Ishikawa (cell line): ENCODE measurements around the gene SMCHD1.

Source experiments
- CEBPB ChIP-seq: IDR thresholded peaks from 2 replicates; pipeline ENCODE4 v1.6.1; 2012
- CREB1 ChIP-seq: IDR thresholded peaks from 2 replicates; pipeline ENCODE4 v1.6.1; 2012; ENCODE audit warnings: low read depth
- EGR1 ChIP-seq: IDR thresholded peaks from 2 replicates; pipeline ENCODE4 v1.6.1; 2012
- EP300 ChIP-seq: IDR thresholded peaks from 2 replicates; pipeline ENCODE4 v1.6.1; 2012; ENCODE audit warnings: borderline replicate concordance
- FOXM1 ChIP-seq: IDR thresholded peaks from 2 replicates; pipeline ENCODE4 v1.6.1; 2012; ENCODE audit warnings: low read depth, borderline replicate concordance
- NFIC ChIP-seq: IDR thresholded peaks from 2 replicates; pipeline ENCODE4 v1.6.1; 2012
- RAD21 ChIP-seq: IDR thresholded peaks from 2 replicates; pipeline ENCODE4 v1.6.1; 2012; ENCODE audit warnings: low read depth
- TAF1 ChIP-seq: IDR thresholded peaks from 2 replicates; pipeline ENCODE4 v1.6.1; 2012; ENCODE audit warnings: low read depth, mild to moderate bottlenecking
- TCF12 ChIP-seq: IDR thresholded peaks from 2 replicates; pipeline ENCODE4 v1.6.1; 2012; ENCODE audit warnings: low read depth
- TEAD4 ChIP-seq: IDR thresholded peaks from 2 replicates; pipeline ENCODE4 v1.6.1; 2012
- YY1 ChIP-seq: IDR thresholded peaks from 2 replicates; pipeline ENCODE4 v1.6.1; 2012; ENCODE audit warnings: low read depth
- ZBTB7A ChIP-seq: IDR thresholded peaks from 2 replicates; pipeline ENCODE4 v1.6.1; 2012; ENCODE audit warnings: low read depth
- TF ChIP-seq, protein P1 (sequence below): IDR thresholded peaks from 2 replicates; pipeline ENCODE4 v1.6.1; 2012; ENCODE audit warnings: low read depth, mild to moderate bottlenecking
- TF ChIP-seq, protein P2 (sequence below): IDR thresholded peaks from 2 replicates; pipeline ENCODE4 v1.6.1; 2012
- TF ChIP-seq, protein P3 (sequence below): IDR thresholded peaks from 2 replicates; pipeline ENCODE4 v1.6.1; 2012

SMCHD1 gene

DNA sequence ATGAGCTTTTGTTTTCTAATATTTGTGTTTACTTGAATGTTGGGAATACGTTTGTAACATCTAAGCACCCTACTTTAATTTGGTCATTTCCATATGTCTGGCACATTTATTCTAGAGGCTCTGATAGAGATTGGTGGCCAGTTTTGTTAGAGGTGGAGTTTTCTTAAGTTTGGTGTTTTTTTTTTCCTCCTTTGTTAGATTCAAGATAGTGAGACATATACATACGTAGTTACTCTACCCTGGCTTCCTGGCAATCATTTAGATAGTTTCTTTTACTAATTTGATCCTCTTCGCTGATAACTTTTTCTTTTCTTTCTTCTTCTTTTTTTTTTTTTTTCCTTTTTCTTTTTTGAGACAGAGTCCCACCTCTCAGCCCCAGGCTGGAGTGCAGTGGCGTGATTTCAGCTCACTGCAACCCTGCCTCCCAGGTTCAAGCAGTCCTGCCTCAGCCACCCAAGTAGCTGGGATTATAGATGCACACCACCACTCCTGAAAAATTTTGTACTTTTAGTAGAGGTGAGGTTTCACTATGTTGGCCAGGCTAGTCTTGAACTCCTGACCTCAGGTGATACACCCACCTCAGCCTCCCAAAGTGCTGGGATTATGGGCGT lies 26.6 kb downstream of the SMCHD1 start:
- no peak for TF ChIP-seq TCF12
- no peak for TF ChIP-seq TAF1
- no peak for TF ChIP-seq ZBTB7A
- TF ChIP-seq TEAD4: no peak

DNA sequence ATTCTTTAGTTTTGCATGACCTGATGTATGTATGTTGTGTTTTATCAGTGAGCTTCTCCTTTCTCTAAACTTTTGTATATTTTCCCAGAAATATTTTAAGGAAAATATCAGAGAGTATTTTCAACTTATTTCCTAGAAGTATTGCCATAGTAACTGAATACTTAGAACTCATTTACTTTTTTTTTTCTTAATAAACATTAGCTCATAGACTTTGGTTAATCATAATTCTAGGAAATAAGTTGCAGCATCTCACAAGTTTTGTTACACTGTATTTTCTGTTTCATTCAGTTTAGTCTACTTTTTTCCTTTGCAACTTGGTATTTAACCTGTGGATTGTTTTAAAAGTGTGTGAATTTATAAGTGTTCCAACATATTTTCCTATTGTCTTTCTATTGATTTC lies 27.5 kb downstream of the SMCHD1 start:
- TF ChIP-seq TEAD4: no peak
- no peak for TF ChIP-seq TCF12
- TF ChIP-seq RAD21: no peak
- TF ChIP-seq CEBPB: no peak
- no peak for TF ChIP-seq EP300
- TF ChIP-seq YY1: no peak
- no peak for TF ChIP-seq NFIC
- TF ChIP-seq, protein P1, sequence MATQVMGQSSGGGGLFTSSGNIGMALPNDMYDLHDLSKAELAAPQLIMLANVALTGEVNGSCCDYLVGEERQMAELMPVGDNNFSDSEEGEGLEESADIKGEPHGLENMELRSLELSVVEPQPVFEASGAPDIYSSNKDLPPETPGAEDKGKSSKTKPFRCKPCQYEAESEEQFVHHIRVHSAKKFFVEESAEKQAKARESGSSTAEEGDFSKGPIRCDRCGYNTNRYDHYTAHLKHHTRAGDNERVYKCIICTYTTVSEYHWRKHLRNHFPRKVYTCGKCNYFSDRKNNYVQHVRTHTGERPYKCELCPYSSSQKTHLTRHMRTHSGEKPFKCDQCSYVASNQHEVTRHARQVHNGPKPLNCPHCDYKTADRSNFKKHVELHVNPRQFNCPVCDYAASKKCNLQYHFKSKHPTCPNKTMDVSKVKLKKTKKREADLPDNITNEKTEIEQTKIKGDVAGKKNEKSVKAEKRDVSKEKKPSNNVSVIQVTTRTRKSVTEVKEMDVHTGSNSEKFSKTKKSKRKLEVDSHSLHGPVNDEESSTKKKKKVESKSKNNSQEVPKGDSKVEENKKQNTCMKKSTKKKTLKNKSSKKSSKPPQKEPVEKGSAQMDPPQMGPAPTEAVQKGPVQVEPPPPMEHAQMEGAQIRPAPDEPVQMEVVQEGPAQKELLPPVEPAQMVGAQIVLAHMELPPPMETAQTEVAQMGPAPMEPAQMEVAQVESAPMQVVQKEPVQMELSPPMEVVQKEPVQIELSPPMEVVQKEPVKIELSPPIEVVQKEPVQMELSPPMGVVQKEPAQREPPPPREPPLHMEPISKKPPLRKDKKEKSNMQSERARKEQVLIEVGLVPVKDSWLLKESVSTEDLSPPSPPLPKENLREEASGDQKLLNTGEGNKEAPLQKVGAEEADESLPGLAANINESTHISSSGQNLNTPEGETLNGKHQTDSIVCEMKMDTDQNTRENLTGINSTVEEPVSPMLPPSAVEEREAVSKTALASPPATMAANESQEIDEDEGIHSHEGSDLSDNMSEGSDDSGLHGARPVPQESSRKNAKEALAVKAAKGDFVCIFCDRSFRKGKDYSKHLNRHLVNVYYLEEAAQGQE: no peak
- TF ChIP-seq, protein P2, sequence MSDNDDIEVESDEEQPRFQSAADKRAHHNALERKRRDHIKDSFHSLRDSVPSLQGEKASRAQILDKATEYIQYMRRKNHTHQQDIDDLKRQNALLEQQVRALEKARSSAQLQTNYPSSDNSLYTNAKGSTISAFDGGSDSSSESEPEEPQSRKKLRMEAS: no peak
- no peak for TF ChIP-seq FOXM1
- no peak for TF ChIP-seq EGR1
- no peak for TF ChIP-seq ZBTB7A
- TF ChIP-seq, protein P3, sequence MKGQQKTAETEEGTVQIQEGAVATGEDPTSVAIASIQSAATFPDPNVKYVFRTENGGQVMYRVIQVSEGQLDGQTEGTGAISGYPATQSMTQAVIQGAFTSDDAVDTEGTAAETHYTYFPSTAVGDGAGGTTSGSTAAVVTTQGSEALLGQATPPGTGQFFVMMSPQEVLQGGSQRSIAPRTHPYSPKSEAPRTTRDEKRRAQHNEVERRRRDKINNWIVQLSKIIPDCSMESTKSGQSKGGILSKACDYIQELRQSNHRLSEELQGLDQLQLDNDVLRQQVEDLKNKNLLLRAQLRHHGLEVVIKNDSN: no peak
- no peak for TF ChIP-seq TAF1
- TF ChIP-seq CREB1: no peak

DNA sequence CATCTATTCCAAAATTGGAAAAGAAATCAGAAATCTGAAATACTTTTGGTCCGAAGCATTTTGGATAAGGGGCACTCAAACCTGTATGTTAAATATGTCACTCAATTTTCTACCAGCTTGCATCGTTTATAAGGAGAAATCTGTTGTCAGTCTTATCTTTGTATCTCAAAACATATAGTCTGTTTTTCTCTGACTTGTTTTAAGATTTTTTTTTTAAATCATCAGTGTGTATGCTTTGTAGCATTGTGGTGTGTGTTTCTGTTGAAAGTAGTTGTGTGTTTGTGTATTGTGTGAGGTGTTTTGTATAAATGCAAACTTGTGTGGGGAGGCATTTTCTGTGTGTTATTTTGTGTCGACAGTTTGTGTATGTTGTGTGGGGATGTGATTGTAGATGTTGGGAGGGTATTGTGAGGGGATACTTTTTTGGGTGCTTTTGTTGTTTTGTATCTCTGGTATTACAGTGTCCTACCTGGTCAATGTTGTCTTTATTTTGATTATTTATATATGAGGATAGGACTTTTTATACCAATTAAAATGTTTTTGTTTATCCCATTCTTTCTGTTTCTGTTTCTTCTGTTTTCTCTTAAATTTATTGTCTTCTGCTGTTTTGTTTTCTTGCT lies 30.9 kb downstream of the SMCHD1 start:
- TF ChIP-seq, protein P3: no peak
- TF ChIP-seq, protein P1: no peak
- TF ChIP-seq, protein P2: no peak
- TF ChIP-seq FOXM1 (no peak), EGR1 (no peak), RAD21 (no peak), ZBTB7A (no peak), CREB1 (no peak), EP300 (no peak), TEAD4 (no peak), TCF12 (no peak), NFIC (no peak), YY1 (no peak), CEBPB (no peak), TAF1 (no peak)

DNA sequence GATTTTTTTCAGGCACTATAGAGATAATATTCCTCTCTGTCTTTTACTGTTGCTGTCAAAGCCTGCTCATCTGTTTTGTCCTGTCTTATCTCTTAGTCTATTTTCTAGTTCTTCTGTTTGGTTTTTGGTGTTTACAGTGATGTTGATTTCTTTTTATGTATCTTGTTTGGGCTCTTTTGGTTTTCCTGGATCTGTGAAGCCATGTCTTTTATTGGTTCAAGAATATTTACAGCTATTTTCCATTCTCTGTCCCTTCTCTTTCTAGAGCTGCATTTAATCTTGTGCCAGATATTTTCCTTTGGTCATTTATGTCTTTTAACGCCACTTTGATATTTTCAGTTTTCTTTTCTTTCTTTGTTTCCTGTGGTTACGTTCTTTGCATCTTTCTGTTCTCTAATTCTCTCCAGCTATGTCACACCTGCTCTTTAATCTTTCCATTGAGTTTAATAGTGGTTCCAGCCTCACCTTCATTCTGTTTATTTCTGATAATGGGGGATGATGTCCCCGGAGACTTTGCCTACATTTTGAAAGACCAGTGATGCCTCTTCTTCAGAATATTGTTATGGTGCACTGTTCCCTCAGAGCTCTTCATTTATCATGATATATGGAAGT lies 32.0 kb downstream of the SMCHD1 start:
- TF ChIP-seq TEAD4 (no peak), YY1 (no peak), EP300 (no peak), FOXM1 (no peak), TCF12 (no peak), NFIC (no peak), RAD21 (no peak), ZBTB7A (no peak), TAF1 (no peak), CEBPB (no peak), EGR1 (no peak), CREB1 (no peak)
- TF ChIP-seq, protein P3: no peak
- TF ChIP-seq, protein P1: no peak
- TF ChIP-seq, protein P2: no peak
